NCI-H2196 treated with DMSO at 0.1 percent for 48 hours (cell line): ENCODE measurements around the gene SNX7.
A peak's percentile ranks its signal among the peaks of the same experiment; 100 is the strongest.

Experiments
- DNase-seq: peaks from one replicate; lab custom pipeline; 2025; ENCODE audit not compliant: unreplicated experiment; lab: John Stamatoyannopoulos, UW

The SNX7 gene, protein sequence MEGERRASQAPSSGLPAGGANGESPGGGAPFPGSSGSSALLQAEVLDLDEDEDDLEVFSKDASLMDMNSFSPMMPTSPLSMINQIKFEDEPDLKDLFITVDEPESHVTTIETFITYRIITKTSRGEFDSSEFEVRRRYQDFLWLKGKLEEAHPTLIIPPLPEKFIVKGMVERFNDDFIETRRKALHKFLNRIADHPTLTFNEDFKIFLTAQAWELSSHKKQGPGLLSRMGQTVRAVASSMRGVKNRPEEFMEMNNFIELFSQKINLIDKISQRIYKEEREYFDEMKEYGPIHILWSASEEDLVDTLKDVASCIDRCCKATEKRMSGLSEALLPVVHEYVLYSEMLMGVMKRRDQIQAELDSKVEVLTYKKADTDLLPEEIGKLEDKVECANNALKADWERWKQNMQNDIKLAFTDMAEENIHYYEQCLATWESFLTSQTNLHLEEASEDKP

DNA sequence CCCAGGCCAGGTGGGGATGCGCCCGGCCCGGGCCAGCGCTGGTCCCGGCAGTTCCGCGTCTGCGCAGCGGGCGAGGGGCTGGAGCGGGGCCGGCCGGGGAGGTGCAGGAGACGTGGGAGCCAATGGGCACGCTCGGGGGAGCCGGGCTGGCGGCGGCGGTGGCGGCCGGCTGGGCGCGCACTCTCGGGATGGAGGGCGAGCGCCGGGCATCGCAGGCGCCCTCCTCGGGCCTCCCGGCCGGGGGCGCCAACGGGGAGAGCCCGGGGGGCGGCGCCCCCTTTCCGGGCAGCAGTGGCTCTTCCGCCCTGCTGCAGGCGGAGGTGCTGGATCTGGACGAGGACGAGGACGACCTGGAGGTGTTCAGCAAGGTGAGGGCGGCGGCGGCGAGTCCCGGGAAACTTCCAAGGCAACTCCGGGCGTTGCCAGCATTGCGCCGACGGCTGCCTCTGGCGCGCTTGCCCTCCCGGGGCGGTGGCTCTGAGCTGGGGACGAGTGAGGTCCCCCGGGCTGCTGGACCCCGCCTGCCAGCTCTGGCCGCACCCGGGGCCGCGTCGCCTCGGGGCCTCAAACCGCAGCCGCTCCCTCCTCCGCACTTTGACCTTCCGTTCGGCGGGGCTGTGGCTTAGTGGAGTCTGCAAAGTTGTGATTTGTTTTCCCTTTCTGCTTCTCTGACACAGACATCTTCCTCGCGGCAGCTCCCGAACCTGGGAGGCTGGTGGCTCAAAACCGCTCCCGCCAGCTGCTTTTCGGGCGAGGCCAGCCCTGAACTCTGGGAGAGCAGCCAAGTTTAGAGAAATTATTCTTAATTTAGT lies at the start of gene SNX7:
SNX7 (plus strand) TSS at position 178 of the 812 bp plus-strand sequence; CDS start at position 189, 11 bp downstream.
- DNase-seq: peak; percentile 17

DNA sequence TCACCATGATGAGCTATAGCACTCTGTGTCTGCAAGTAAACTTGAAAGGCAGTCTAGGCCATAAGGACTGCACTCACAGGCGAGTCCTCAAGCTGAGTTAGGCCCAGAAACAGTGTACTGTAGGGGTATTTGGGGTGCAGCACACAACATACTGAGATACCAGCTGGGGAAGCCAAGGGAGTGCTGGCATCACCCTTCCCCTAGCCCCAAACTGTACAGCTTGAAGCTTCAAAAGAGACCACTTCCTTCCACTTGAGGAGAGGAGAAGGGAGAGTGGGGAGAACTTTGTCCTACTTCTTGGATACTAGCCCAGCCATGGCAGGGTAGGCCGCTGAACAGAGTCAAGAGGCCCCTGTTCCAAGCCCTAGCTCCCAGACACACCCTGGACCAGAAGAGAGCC lies 24.2 kb upstream of the SNX7 start:
- no peak for DNase-seq

DNA sequence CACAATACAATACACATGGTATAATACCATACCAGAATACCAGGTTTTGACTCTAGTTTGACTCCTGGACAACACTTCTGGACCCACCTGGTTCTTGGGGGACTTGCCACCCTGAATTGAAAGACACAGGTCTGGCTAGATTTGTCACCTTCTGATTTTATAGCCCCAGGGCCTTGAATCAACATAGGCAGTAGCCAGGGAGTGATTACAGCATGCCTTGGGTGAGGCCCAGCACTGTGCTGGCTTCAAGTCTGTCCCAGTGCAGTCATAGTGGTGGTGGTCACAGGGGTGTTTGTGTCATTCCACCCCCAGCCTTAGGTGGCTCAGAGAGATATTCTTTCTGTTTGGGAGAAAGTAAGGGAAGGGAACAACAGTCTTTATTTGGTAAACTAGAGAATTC lies 23.3 kb upstream of the SNX7 start:
- DNase-seq: no peak

DNA sequence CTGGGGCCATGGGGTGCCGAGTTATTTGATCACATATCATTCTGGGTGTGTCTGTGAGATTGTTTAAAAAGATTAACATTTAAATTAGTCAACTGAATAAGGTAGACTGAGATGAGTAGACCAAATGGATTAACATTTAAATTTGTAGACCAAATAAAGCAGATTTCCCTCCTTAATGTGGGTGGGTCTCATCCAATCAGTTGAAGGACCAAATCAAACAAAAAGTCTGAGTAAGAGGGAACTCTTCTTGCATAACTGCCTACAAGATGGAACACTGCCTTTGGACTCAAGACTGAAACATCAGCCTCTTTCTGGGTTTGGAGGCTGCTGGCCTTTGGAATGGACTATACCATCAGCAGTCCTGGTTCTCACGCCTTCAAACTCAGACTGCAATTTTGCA lies 17.0 kb upstream of the SNX7 start:
- no peak for DNase-seq

DNA sequence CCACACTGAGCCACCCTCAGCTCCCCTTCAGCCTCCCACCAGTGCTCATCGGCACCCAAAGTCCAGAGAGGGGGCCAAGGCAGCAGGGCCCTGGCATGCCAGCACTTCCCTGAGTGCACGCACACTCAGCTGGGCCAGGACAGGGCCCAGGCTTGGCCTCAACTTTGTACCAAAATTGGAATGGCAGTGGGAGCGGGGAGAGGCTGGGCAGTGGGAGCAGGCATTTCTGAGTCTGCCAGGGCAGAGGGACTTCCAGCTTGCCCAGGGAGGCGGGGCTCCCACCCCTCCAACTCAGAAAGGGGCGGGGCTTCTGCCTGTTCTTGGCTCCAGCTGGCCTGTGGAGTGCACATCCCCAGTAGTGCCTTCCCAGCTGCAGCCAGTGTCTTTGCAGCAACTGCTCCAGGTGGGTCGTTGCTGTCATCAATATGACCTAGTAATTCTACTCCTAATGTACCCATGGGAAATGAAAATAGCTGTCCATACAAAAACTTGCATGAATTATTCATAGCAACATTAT lies 10.3 kb upstream of the SNX7 start:
- DNase-seq: no peak

DNA sequence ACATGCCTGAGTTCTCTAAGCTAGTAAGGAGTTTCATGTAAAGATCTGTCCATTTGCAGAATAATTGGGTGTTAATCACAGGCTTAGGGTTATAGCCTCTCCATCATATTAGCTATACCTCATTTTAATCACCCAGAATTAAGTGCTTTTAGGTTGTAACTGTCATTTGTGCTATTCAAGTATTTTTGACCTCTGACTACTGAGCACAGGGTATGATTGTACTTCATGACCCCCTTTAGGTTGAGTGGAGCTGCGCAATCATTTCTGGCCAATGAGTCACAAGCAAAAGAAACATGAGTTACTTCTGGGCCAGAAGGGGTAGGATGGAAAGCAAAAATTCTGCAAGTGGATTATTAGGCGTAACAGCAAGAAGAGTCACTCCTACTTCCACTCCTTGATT lies 8.4 kb upstream of the SNX7 start:
- DNase-seq: no peak

DNA sequence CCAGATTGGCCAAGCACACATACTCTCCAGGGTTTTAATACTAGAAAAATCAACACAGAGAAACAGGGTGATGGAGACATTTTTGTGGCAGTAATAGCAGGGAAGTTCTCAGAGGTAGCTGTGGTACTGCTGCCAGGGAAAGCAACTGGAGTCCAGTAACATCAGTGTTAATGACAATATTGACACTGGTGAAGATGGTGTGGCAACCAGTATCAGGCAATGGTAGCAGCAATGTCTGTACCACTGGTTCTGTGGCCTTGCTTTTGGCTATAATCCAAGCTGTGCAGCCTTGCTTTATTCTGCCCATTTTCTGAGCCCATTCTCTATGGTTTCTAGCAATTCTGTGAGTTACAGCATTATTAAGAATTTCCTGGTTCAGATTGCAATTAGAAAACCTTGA lies 1.6 kb upstream of the SNX7 start:
- no peak for DNase-seq

DNA sequence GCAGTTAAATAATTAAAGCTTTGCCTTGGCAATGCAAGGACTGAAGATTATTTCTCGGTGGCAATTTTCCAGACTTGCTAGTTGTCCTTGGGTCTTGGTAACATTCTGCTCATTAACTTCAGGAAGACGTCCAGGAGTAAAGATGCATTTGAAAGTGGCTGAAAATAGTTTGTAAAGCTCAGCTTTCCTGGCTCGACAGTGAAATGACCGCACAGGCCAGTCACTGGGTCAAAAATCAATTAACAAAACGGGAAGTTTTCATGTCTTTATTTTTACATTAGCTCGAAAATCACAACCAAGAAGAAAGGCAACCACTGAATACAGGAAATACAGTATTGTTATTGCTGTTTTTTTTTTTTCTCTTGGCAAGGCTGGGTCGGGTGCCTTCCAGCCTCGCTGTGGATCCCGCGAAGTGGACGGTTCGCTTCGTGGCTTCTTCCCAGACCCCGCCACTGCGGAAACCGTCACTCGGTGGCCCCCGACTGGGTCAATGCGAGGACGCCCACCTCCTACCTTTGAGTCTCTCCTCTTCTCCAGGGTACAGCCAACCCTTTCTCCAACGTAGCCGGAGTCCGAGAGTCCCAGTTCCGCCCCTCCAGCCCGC lies 479 bp upstream of the SNX7 start:
- no peak for DNase-seq

DNA sequence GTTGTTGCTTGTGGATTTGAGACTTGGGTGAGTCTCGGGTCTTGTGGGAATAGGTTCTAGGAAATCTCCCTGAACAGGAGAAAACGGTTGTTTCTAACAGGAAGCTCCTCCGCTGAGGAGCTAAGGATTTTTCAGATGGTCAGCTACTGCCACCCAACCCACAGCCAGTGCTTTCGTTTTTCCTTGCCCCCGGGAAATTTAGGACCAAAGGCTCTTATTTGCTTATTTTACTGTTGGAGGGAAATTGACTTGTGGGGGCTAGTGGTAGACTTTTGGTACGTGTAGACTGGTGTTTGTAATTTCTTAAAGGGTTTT lies 792 bp downstream of the SNX7 start:
- no peak for DNase-seq

DNA sequence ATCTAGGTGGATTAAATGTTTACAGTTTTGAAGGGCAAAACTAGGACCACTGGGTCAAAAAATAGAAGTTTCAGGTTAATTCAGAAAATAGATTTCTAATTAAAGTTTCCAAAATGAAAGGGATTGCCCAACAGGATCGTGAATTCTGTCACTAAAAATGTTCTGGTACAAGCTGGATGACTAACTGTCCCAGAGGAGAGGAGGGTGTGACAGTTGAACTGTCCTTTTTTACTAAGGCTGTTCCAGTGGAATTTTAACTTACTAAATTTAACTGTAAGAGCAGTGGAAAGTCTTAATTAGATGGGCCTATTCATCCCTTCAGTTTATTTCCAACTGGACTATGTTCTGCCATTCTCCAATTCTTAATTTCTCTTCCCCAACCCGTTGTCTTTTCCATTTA lies 7.2 kb downstream of the SNX7 start:
- no peak for DNase-seq

DNA sequence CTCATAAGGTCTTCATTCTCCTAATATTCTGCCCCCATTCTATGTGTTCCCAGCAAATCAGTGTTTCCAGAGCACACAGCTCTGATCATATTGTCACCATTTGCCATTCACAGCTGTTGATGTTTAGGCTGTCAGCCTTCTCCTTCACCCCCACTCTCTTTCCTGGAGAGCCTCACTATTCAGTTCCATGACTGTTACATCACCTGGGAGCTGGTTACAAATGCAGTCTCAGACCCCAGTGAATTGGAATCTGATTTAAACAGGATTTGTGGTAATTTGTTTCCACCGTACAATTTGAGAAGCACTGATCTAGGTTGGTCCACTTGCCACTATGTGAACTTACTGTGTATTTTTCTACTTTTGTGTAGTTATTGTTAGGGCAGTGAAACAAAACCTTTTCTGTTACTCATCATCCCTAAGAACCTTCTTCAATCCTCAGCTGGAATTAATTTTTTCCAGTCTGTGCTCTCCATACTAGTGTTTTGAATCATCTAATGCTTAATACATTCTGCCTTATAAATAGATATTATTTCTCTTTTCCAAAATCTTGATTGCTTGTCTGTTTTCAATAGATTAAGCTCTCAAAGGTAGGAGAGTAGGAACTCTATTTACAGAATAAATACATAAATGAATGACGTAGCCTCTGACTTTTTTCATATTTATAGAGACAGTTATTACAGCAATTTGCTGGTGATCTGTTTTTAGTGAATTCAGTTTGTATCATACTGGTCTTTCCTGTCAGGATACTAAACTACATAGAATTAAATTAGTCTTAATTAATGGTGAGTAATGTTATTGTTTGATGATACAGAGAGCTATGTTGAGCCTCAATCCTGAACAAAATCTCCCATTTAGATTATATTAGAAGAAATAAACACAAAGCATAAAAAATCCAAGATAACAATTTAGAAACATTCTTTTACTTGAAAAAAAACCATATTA lies 8.1 kb downstream of the SNX7 start:
- no peak for DNase-seq

DNA sequence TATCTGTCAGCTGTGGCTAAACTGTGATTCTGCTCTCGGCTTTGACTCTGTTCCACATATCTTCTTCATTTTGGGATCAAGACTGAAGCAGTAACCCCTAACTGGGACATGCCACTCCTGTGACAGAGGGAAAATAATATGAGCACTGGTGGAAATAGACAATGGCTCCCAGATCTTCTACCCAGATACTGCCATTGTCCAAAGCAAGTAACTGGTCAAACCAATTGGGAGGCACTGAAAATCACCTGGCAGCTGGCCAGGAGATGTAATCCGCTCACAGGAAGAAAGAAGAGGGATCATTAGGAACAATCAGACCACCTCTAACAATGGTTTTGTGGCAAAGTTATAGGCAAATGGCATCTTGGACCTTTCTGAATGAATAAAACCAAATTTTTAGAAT lies 10.7 kb downstream of the SNX7 start:
- DNase-seq: no peak

DNA sequence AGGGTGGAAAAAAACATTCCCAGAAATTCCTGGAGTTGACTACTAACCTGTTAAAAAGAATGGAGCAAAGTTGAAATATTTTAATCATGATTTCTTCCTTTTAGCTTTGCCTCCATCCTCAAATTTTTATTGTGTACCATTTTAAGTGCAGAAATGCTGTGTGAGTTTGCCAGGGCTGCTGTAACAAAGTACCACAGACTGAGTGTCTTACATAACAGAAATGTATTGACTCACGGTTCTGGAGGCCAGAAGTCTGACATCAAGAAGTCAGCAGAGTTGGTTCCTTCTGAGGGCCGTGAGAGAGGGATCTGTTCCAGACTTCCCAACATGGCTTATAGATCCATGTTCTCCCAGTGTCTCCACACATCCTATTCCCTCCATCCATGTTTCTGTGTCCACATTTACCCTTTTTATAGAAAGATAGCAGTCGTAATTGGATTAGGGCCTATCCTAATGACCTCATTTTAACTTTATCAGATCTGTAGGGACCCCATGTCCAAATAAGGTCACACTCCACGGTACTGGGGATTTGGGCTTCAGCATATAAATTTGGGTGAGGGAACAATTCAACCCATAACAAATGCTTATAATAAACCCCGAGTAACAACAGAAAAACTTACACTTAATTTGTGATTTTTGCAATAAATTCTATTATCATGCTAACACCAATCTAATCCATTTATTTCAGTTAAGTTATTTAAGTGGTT lies 12.7 kb downstream of the SNX7 start:
- no peak for DNase-seq

DNA sequence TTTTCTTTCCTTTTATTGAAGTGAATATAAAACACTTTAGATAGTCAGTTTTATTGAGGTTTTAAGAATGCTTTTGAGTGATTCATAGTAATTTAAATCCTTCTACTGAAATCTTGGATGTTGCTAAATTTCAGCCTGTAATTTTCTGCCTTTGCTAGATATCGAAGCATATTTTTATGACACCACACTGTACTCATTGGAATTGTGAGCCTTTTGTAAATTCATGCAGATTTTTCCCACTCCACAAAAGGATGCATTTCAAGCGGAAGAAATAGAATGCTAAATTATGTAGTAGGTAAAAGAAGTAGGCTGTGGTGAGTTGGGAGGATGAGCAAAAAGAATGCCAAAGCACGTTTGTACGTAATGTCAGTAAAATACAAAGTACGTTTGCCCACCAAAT lies 13.8 kb downstream of the SNX7 start:
- no peak for DNase-seq

DNA sequence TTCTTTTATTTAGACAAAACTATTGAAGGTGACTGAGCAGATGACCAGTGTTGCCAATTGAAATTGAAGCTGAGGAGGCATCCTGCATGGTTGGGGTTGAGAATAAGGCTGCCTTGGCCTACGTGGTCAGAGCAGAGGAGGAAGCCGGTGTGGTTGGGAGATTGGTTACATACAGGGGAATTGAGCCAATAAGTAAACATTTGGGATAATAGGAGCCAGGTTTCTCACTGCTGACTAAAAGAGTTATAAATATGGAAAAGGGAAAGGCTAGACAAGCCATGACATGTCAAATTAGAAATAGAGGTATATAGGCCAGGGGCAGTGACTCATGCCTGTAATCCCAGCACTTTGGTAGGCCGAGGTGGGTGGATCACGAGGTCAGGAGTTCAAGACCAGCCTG lies 15.8 kb downstream of the SNX7 start:
- peak; percentile 92 for DNase-seq

DNA sequence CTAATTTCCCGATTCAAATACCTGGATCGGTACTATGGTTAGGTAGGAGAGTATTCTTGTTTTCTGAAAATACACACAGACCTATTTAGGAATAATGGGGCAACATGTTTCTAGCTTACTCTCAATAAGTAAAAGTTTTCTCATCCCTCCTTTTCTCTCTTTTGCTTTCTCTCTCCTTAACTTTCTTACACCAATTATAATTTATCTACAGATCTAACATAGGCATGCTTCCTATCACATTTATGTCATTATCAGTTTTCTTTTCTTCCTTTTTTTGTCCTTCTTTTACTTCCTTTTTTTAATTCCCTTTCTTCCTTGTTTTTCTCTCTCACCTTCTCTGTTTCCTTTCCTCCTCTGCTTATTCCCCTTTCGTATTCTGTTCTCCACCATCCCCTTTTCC lies 20.3 kb downstream of the SNX7 start:
- no peak for DNase-seq

DNA sequence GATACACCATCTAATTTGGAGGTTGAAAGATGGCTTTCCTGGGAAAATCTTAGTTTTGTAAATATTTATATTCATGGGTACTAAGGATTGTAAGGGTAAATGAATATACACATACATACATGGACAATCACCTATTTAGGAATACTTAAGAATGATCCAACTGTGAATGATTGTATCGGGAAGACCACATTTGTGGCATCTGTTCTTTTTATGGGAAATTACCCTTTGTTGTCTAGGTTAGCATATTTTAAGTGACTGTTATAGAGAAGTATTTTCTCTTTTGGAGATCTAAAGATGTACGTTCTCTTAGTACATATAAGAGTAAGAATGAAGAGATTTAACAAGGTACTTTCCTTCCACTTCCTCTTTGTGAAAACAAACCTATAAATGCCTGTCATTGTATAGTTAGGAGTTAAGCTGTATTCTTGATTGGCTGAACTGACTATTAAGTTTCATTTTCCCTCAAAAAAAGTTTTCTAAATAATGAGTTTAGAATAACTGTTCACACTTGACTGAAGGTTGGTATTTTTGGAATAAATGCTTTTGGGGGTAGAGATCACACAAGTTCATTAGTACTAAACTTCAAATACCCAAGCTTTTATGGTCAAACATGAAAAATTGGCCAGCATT lies 26.7 kb downstream of the SNX7 start:
- no peak for DNase-seq

DNA sequence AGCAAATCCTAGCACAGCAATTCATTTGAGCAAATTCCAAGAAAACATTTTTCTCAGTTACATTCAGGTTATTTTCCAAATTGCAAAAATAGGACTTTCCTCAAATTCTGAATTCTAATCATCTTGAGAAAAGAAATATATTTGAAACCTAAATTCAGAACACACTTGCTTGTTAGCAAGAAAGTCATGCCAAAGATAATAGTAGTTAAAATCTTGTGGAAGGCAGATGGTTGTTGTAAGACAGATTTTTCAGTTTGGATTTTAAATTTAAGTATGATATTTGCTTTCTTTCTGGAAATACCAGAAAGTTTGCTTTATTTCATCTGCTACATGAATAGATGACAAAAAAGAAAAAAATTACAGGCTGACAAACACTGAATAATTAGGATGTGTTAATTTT lies 29.1 kb downstream of the SNX7 start:
- no peak for DNase-seq

DNA sequence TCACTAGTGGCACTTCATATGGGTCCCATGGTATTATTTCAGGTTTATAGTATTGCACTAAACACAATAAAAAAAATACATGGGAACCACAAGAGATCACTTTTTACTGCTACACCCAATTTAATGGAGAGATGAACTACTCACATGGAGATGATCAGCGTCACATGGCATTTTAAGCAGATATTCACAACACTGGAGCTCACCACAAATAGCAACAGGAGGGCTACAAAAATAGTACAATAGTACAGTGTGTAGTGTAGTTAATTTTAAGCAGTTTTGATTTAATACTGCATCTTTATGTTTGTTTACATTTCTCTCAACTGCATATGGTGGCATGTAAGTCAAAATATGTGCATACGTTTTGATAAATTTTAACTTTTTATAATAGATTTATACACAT lies 31.0 kb downstream of the SNX7 start:
- DNase-seq: no peak

DNA sequence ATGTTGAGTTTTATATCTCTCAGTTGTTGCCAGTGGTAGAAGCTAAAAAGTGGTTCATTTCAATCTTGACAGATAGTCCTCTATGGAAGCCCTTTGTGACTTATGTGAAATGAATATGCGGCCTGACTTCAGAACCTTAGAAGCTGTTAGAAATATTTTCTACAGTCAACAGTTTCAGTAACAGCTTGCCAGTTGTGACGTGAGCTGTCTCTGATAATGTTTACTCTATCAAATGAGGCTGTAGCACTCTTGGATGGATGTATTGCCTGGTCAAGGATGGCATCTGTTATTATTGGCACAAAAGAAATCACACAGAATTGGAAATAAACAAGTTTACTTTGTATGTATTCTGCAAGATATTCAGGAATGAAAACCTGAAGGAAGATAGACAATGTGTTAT lies 31.9 kb downstream of the SNX7 start:
- no peak for DNase-seq
